ENCODE data around the gene COBLL1. TPM values are rescaled to one million over a fixed set of nuclear protein-coding genes. Genes with fewer than 3 reads are reported as not detected.

Gene COBLL1
- total RNA-seq, 1 donor from 2014 or later: 222 TPM

- Mint-ChIP-seq H3K27ac (peak overlapping the region; percentile 99), H3K4me3 (peak overlapping the region; percentile 91), H3K4me1 (peaks cover 69% of the 10 kb centered on the region), H3K9me3 (no peaks in the 10 kb centered on the region), H3K27me3 (no peaks in the 10 kb centered on the region), H3K36me3 (ENCODE audit: low read depth) (peaks cover 17% of the 10 kb centered on the region)
- peak; percentile 31 for ATAC-seq (ENCODE audit: low read depth)
- no peak for DNase-seq
- TF ChIP-seq CTCF (IDR thresholded peaks at IDR 0.05): no peak
- ChIA-PET POLR2A (interaction anchor here (0.7 to 5.1 kb wide), 8 partner anchors 12 to 154 kb away, joined by 3 to 93 read pairs (median 13); partner anchors contain the start of gene COBLL1), CTCF (interaction anchor here (1.3 to 3.0 kb wide), 4 partner anchors 22 to 153 kb away, joined by 3 to 12 read pairs (median 8); partner anchors contain the start of gene COBLL1)
- intact Hi-C loops (cut with micrococcal nuclease): loop anchor here (2.0 to 10.0 kb wide), 2 partner anchors 35 to 1195 kb away; partner anchors contain the start of gene TTC21B
Observed at GRCh38 chr2:164760179-164760578, 81.4 kb downstream of the COBLL1 start.

- Mint-ChIP-seq H3K4me1 (peaks cover 80% of the 10 kb centered on the region), H3K4me3 (peak overlapping the region; percentile 73), H3K9me3 (no peaks in the 10 kb centered on the region), H3K27me3 (no peaks in the 10 kb centered on the region), H3K36me3 (ENCODE audit: low read depth) (peaks cover 29% of the 10 kb centered on the region), H3K27ac (peak overlapping the region; percentile 72)
- ChIA-PET CTCF (interaction anchor here (1.2 kb wide), 1 partner anchor 155 kb away, joined by 3 read pairs; no protein-coding TSS in a partner anchor), POLR2A (interaction anchor here (0.7 to 4.7 kb wide), 4 partner anchors 10 to 84 kb away, joined by 3 to 22 read pairs (median 4); partner anchors contain the start of gene COBLL1)
- no peak for ATAC-seq (ENCODE audit: low read depth)
- no peak for TF ChIP-seq CTCF (IDR thresholded peaks at IDR 0.05)
- intact Hi-C loops (cut with micrococcal nuclease): loop anchor here (1.0 kb wide), 1 partner anchor 9 kb away; no protein-coding TSS in a partner anchor
- DNase-seq: no peak
Observed at GRCh38 chr2:164757934-164758695, 83.5 kb downstream of the COBLL1 start.

GRCh38 chr2:164756773-164757172 lies 84.8 kb downstream of the COBLL1 start:
- Mint-ChIP-seq H3K4me3 (peak overlapping the region; percentile 64), H3K36me3 (ENCODE audit: low read depth) (peaks cover 39% of the 10 kb centered on the region), H3K4me1 (peaks cover 75% of the 10 kb centered on the region), H3K27ac (peak overlapping the region; percentile 77), H3K27me3 (no peaks in the 10 kb centered on the region), H3K9me3 (no peaks in the 10 kb centered on the region)
- no peak for ATAC-seq (ENCODE audit: low read depth)
- TF ChIP-seq CTCF (IDR thresholded peaks at IDR 0.05): no peak
- no peak for DNase-seq
- intact Hi-C loops (cut with micrococcal nuclease): loop anchor here (1.0 kb wide), 1 partner anchor 7 kb away; no protein-coding TSS in a partner anchor
- POLR2A ChIA-PET: interaction anchor here (1.0 kb wide), 1 partner anchor 18 kb away, joined by 3 read pairs; no protein-coding TSS in a partner anchor
- CTCF ChIA-PET: interaction anchor here (1.6 kb wide), 1 partner anchor 19 kb away, joined by 3 read pairs; no protein-coding TSS in a partner anchor

GRCh38 chr2:164755952-164756351 lies 85.7 kb downstream of the COBLL1 start:
- Mint-ChIP-seq H3K9me3 (no peaks in the 10 kb centered on the region), H3K4me1 (peaks cover 75% of the 10 kb centered on the region), H3K27ac (peak overlapping the region; percentile 89), H3K4me3 (peak overlapping the region; percentile 61), H3K36me3 (ENCODE audit: low read depth) (peaks cover 43% of the 10 kb centered on the region), H3K27me3 (no peaks in the 10 kb centered on the region)
- ATAC-seq (ENCODE audit: low read depth): no peak
- intact Hi-C loops (cut with micrococcal nuclease): no loop called here
- no peak for DNase-seq
- TF ChIP-seq CTCF (IDR thresholded peaks at IDR 0.05): no peak
- ChIA-PET CTCF (interaction anchor here (1.3 to 1.6 kb wide), 2 partner anchors 18 to 86 kb away, joined by 3 read pairs; partner anchors contain the start of gene COBLL1), POLR2A (interaction anchor here (1.0 kb wide), 2 partner anchors 17 to 88 kb away, joined by 3 read pairs; no protein-coding TSS in a partner anchor)
